SK-N-SH treated with all-trans-retinoic acid at 6 μM for 48 hours (cell line): ENCODE measurements around the gene C21orf58.

Experiments
- ARNTL ChIP-seq: fragments of 450-650 bp; formaldehyde crosslinking; IDR thresholded peaks from 2 replicates; pipeline ENCODE4 v1.5.0; 2020; ENCODE audit warnings: low read depth, mild to moderate bottlenecking, moderate library complexity, borderline replicate concordance
- BACH2 ChIP-seq: fragments of 250-450 bp; sonication (Bioruptor Pico); IDR thresholded peaks from 2 replicates; pipeline ENCODE4 v1.9.0; 2021; ENCODE audit warnings: mild to moderate bottlenecking, borderline replicate concordance
- ESRRG ChIP-seq: fragments of 250-450 bp; sonication (Bioruptor Pico); IDR thresholded peaks from 2 replicates; pipeline ENCODE4 v1.6.1; 2021; ENCODE audit warnings: mild to moderate bottlenecking
- TCF4 ChIP-seq: fragments of 250-450 bp; sonication (Bioruptor Pico); IDR thresholded peaks from 2 replicates; pipeline ENCODE4 v1.8.0; 2021; ENCODE audit warnings: mild to moderate bottlenecking, moderate library complexity, borderline replicate concordance
- ZFP3 ChIP-seq: fragments of 250-450 bp; sonication (Bioruptor Pico); IDR thresholded peaks from 2 replicates; pipeline ENCODE4 v1.5.0; 2020; ENCODE audit warnings: mild to moderate bottlenecking, moderate library complexity
- ZFP30 ChIP-seq: fragments of 450-650 bp; formaldehyde crosslinking; IDR thresholded peaks from 2 replicates; pipeline ENCODE4 v1.5.0; 2022; ENCODE audit warnings: mild to moderate bottlenecking, moderate library complexity
- TF ChIP-seq, protein P1 (sequence below): fragments of 250-450 bp; sonication (Bioruptor Pico); IDR thresholded peaks from 2 replicates; pipeline ENCODE4 v1.5.1; 2020; ENCODE audit warnings: low read depth, mild to moderate bottlenecking, moderate library complexity

DNA sequence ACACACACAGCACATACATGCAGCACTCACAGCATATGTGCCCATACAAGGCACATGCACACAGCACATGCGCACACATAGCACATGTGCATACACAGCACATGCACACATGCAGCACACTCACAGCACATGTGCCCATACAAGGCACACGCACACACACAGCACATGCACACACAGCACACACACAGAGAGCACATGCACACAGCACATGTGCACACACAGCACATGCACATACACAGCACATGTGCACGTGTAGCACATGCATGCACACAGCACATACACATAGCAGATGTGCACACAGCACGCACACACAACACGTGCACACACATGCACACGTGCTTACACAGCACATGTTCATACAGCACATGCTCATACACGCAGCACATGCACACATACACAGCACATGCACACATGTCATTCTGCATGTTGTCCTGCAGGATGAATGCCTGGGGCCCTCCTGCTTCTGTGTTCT is 48.4 kb upstream of the C21orf58 start:
- TF ChIP-seq ESRRG (CRISPR knock-in tag) (no peak), BACH2 (no peak), ZFP30 (no peak), ZFP3 (no peak), TCF4 (no peak), ARNTL (CRISPR knock-in tag) (no peak)
- TF ChIP-seq, protein P1, sequence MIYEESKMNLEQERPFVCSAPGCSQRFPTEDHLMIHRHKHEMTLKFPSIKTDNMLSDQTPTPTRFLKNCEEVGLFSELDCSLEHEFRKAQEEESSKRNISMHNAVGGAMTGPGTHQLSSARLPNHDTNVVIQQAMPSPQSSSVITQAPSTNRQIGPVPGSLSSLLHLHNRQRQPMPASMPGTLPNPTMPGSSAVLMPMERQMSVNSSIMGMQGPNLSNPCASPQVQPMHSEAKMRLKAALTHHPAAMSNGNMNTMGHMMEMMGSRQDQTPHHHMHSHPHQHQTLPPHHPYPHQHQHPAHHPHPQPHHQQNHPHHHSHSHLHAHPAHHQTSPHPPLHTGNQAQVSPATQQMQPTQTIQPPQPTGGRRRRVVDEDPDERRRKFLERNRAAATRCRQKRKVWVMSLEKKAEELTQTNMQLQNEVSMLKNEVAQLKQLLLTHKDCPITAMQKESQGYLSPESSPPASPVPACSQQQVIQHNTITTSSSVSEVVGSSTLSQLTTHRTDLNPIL (CRISPR knock-in tag), result no peak
